NOMO-1 treated with dmso at 0.1 percent for 144 hours (cell line): ENCODE data around the gene NXNL2.

Experiments
- DNase-seq: peaks from one replicate; lab custom pipeline; 2025; ENCODE audit not compliant: unreplicated experiment; lab: John Stamatoyannopoulos, UW

NXNL2 gene

DNA sequence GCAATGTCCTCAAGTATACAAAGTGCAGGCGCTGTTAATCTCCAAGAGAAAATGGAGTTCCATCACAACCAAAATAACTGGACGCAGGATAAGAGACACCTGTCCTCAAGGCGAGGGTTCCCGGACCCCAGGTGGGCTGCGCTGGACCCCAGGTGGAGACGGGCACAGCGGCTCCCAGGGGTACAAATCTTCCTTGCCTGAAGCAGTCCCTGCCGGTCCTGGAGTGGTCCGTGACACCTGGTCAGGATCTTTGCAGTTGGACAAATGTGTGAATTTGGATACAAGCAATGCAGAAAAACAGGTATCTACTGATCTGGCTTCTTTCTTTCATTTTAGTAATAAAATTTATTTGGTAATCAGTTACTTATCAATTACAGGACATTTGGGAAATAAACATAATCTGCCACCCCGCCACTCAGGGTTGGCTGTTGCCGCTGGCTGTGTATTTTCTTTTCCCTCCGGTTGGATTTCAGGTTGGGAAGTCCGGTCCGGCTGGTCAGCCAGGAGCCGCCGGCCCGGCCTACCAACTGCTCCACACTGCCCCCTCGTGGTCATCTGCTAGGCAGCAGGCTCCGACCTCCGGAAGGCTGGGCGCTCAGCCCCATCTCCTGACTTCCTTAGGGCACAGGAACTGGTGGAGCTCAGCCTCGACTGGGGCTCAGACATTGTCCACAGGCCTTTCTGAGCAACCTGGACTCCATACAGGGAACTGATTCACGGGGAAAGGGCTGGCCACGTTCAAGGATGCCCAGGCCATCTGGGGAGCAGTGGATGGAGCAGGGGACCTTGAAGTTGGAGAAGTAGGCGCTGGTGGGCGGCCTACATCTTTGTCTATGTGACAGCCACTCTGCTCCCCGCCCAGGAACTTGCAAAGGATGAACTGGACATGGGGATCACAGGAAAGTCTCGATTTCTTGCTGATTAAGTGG is 43.4 kb downstream of the NXNL2 start:
- DNase-seq: no peak

DNA sequence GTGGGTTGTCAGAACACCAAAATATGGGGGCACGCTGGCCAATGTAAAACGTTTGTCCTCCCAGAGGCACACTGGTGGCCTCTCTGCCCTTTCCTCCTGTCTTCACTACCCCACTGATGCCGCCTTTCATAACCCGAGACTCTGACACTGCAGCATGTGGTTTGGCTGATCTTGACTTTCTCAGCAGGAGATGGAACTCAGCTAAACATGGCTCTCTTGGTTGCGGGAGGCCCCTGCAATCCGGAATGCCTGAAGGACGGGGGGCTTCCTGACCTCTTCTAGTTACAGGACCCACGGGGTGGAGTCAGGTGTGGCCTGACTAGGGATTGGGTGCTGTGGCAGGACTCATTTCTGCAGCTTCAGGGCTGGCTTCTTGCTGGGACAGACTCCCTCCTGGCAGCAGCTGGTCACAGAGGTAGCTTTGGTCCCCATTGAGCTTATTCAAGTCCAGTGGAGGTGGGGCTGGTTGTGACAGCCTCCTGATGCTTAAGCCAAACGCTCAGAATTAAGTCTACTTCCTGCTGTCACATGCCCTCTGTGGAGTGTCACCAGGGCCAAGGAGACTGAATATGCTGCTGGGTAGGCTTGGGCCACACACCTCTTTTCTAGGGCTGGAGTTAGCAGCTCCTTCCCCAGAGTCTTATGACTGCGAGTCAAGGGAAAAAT is 44.2 kb downstream of the NXNL2 start:
- DNase-seq: no peak

DNA sequence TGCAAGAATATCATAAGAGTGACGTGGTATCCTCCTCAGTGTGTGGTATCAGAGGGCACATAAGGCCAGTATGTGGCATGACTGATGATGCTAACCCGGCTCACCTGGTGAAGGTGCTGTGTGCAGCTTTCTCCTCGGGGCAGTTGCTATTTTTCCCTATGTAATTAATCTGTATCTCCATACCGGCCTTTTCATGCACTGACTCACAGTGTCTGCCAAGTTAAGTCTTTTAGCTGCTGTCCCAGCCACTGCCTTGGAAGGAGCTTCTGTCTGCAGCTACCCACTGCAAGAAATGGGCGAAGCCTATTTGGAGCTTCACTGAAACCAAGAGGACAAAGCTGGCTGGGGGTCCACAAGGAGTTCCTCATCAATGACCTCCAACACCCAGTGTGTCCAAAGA is 46.0 kb downstream of the NXNL2 start:
- no peak for DNase-seq

DNA sequence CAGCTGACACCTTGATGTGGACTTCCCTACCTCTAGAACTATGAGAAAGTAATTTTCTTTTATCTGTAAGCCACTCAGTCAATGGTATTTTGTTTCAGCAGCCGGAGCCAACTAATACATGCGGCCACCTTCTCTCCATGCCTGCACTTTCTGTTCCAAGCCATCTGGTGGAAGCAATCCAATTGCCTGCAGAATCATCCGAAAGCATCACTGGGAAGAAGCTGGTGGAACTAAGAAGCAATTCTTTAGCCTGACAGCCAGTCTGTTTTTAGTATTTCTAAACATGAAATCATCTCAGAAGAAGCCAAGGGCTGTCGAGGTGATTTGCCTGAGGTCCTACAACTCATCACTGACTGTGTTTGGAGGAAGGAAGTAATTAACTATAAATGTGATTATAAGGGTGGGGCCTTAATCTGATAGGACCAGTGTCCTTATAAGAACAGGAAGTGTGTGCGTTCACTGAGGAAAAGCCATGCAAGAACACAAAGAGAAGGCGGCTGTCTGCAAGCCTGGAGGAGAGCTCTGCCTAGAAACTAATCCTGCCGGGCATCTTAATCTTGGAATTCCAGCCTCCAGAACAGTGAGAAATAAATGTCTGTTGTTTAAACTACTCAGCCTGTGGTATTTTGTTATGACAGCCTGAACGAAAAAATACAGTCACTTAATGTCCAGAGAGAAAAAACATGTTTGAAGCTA is 49.1 kb downstream of the NXNL2 start:
- DNase-seq: no peak

DNA sequence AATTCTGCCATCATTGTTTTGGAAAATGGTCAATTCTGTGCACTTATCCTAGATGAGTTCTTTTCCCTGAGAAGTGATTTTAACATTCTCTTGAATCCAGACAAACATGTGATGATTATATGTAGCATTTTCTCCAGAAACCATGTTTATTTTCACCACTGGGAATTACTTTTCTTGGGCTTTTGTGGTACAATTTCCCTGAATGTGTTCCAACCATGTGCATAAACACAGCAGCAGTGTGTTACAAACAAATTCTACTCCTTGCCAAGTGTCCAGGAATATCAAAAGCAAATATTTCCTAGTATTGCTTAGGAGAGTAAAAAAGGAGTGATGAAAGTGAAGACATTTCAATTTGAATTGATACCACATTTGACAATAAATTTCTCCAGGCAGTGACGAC is 50.4 kb downstream of the NXNL2 start:
- no peak for DNase-seq

DNA sequence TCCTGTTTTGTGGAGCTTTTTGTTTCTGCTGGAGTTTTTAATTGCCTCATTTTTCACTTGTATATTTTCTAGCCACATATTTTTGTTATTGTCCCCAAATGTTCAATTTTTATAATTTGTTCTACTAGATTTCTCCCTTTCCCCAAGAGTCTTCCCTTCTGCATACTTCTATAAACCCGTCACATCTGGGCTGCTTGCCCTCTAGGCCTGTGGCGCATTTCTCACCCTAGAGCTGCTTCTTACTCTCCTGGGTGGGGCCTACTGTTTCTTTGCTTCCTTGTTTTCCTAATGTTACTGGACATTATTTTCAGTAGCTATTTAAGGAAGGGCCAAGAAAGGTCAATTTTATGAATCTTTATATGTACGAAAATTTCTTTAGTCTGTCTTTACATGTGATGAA is 51.5 kb downstream of the NXNL2 start:
- DNase-seq: no peak

DNA sequence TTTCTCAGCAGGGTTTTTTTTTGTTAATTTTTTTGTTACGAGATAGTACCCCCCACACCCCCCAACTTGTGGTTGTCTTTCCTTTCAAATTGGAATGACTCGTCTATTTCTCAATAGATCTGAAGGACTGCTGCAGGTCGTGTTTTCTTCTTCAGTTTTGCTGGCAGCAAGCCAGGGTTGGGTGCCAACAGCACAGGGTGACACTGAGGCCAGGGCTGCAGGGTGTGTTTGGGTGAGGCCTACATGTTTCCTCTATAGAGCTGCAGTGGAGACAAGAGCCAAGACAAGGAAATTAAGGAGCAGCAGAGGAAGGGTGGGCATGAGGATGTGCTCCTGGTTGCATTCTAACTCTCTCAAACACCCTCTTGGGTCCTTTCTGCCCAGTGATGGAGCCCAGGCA is 52.2 kb downstream of the NXNL2 start:
- no peak for DNase-seq

DNA sequence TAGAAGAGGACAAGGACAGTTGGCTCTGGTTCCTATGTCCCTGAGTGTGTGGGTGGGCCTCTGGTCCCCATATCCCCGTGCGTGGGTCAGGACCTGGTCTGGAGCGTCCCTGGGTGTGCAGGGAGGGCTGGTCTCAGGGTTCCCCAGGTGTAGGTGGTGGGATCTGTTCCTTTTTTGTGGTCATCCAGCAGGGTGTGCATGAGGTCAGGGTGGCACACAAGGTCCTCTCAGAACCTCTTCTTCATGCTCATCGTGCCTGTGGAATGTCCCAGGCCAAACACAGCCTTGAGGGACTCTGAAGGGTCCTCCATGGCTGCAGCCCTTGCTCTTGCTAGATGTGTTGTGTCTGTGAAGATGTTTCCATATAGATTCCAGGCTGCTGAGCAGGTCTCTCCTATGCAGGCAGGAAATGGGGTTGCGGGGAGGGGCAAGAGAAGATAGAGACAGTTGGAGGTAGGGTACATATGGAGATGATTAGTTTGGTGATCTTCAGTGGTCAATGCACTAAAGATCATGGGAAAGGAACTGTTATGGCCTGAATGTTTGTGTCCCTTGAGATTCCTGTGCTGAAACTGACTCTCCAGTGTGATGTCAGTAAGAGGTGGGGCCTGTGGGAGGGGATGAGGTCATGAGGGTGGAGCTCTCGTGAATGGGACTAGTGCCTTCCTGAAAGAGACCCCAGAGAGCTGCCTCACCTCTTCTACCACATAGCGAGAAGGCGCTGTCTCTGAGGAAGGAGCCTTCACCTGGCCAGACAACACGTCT is 53.1 kb downstream of the NXNL2 start:
- DNase-seq: no peak

DNA sequence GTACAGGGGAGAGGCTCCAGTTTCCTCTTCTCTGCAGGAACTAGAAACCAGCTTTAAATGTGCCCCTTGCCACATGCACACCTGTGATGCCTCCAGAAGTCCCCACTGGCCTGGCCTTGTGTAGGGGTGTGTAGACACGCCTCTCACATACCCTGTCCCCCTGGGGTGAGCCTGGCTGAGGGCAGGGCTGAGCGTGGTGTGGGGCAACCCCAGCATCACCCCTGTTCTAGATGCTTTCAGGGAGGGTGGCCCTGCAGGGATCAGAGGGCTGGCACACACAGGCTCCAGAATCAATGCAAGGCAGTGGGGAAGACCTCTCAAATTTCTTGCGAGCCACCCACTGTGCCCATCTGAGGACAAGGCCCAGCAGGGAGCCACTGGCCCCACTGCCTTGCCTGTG is 54.7 kb downstream of the NXNL2 start:
- no peak for DNase-seq

DNA sequence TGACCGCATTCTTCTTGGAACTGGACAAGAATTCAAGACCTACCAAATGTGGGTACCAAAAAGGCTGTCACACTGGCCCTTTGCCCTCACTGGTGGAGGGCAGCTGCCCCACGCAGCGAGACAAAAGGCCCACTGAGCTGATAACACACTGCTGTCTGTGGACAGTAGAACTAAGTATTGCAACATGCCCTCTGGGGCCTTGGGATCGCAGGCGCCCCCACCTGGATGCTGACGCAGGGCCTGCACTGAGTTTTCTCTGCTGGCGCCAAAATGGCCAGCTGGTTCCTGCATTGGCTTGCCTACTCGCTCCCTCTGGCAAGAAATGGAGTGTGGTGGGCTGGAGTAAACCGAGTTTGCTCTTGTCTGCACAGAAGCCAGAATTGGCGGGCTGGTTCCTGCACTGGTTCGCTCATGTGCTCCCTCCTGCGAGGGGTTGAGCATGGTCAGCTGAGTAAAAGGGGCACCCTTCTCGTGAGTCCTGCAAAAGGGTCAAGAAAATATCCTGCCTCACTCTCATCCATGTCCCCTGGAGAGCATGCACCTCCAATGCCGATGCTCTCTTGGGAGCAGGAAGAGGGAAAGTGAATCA is 55.7 kb downstream of the NXNL2 start:
- no peak for DNase-seq

DNA sequence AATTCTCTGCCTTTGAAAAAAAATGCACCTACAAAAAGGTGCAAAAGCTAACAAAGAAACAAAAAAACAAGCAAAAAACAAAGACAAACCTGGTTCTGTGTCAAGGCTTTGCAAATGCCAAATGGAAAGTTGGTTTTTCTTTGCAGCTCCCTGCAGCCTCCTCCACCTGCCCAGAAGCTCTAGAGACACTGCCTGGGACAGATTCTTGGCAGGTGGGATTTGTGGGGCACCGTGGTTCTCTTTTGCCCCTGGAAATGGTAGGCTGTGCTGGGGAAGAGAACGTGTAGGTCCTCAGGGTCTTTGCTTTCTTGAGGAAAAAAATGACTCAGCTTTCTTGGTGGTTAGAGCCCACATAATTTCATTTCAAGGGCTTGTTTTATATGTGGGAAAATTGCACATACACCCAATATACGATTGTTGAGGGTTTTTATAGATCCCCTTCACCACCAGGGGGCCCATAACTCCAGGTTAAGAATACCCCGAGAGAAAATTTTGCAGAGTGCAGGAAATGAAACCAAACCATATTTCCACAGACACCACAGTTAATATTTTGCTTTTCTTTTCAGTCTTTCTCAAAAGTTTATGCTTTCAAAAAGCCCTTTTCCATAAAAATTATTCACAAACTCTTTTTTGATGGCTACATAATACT is 58.7 kb downstream of the NXNL2 start:
- no peak for DNase-seq
